SK-N-SH (cell line): ENCODE measurements around the gene ERO1A. TPM values are rescaled to one million over a fixed set of nuclear protein-coding genes. Genes with fewer than 3 reads are reported as not detected.

Experiments
- CTCF ChIA-PET: fragments of 300-600, 350-600 bp; formaldehyde crosslinking; extraction: SDS; loops from one replicate; lab custom pipeline; 2021; lab: Yijun Ruan, JAX
- POLR2A ChIA-PET: fragments of 350-600 bp; sonication (Branson Sonifier 250); formaldehyde crosslinking; extraction: SDS; loops from one replicate; lab custom pipeline; 2020; ENCODE audit warnings: antibody characterized with exemption, inconsistent platforms; lab: Yijun Ruan, JAX
- DNase-seq: peaks from one replicate; pipeline ENCODE4 v3.0.0; 2012
- H2AFZ ChIP-seq: fragments of 200-600 bp; sonication (generic); 2 replicates; pipeline ENCODE4 v1.8.1; 2016; ENCODE audit warnings: antibody characterized with exemption, mild to moderate bottlenecking, low read depth
- H3F3A ChIP-seq: fragments of 200-600 bp; sonication (generic); replicated peaks from 2 replicates; pipeline ENCODE3; 2016; ENCODE audit warnings: antibody characterized with exemption, mild to moderate bottlenecking; ENCODE audit not compliant: insufficient read depth
- H3K27ac ChIP-seq, 2 experiments: fragments of 200-500 bp in 1 of 2; fragments of 200-600 bp in 1 of 2; sonication (Bioruptor generic) in 1 of 2; sonication (generic), shearing (Covaris generic) in 1 of 2; 2 replicates each; pipeline versions ENCODE4 v1.5.1 to v1.6.1; 2014 to 2016; ENCODE audit warnings: low read depth in 2 of 2, inconsistent platforms in 1 of 2, low read length in 1 of 2, mild to moderate bottlenecking in 1 of 2, mixed read lengths in 1 of 2
- H3K27me3 ChIP-seq: fragments of 200-600 bp; sonication (generic), shearing (Covaris generic); 2 replicates; pipeline ENCODE4 v1.6.1; 2016; ENCODE audit warnings: mixed run types; ENCODE audit not compliant: insufficient read depth
- H3K36me3 ChIP-seq, 2 experiments: fragments of 200-500 bp in 1 of 2; fragments of 200-600 bp in 1 of 2; sonication (Bioruptor generic) in 1 of 2; sonication (generic) in 1 of 2; replicated peaks in 1 of 2; 2 replicates each; pipeline versions ENCODE3 to v1.5.1; 2014 to 2016; ENCODE audit warnings: low read length in 1 of 2, mild to moderate bottlenecking in 1 of 2; ENCODE audit not compliant: insufficient read depth in 2 of 2, control insufficient read depth in 1 of 2
- H3K4me1 ChIP-seq, 2 experiments: fragments of 200-500 bp in 1 of 2; fragments of 200-600 bp in 1 of 2; sonication (Bioruptor generic) in 1 of 2; sonication (generic), shearing (Covaris generic) in 1 of 2; 2 replicates each; pipeline versions ENCODE4 v1.5.1 to v1.6.1; 2014 to 2016; ENCODE audit warnings: low read depth in 1 of 2, low read length in 1 of 2, mixed run types in 1 of 2; ENCODE audit not compliant: insufficient read depth in 2 of 2, control insufficient read depth in 1 of 2
- H3K4me2 ChIP-seq: fragments of 200-600 bp; sonication (generic), shearing (Covaris generic); 2 replicates; pipeline ENCODE4 v1.6.1; 2017; ENCODE audit warnings: mixed run types
- H3K4me3 ChIP-seq, 2 experiments: fragments of 200-500 bp in 1 of 2; fragments of 200-600 bp in 1 of 2; sonication (Bioruptor generic) in 1 of 2; sonication (generic), shearing (Covaris generic) in 1 of 2; 2 replicates each; pipeline versions ENCODE4 v1.5.1 to v1.8.1; 2014 to 2016; ENCODE audit warnings: low read depth in 2 of 2, inconsistent platforms in 1 of 2, low read length in 1 of 2, mild to moderate bottlenecking in 1 of 2, mixed read lengths in 1 of 2, moderate library complexity in 1 of 2
- H3K79me2 ChIP-seq: fragments of 200-600 bp; sonication (generic); 2 replicates; pipeline ENCODE4 v1.8.1; 2017; ENCODE audit warnings: mild to moderate bottlenecking; ENCODE audit not compliant: insufficient read depth
- H3K9ac ChIP-seq: fragments of 200-600 bp; sonication (generic); 2 replicates; pipeline ENCODE4 v1.6.1; 2017; ENCODE audit warnings: mixed run types
- H3K9me2 ChIP-seq: fragments of 200-600 bp; sonication (generic); 2 replicates; pipeline ENCODE4 v1.6.1; 2017; ENCODE audit warnings: mixed run types
- H3K9me3 ChIP-seq: fragments of 200-600 bp; sonication (generic); 2 replicates; pipeline ENCODE4 v1.6.1; 2017; ENCODE audit warnings: mixed run types, mild to moderate bottlenecking, moderate library complexity
- H4K20me1 ChIP-seq: fragments of 200-600 bp; sonication (generic); 2 replicates; pipeline ENCODE4 v1.6.1; 2017; ENCODE audit warnings: mild to moderate bottlenecking, mixed run types; ENCODE audit not compliant: insufficient read depth
- ELF1 ChIP-seq: IDR thresholded peaks from 2 replicates; pipeline ENCODE4 v1.4.0; 2012
- GATA2 ChIP-seq: sonication (generic); formaldehyde crosslinking; IDR thresholded peaks from 2 replicates; pipeline ENCODE4 v1.5.0; 2020; ENCODE audit warnings: mild to moderate bottlenecking, missing genetic modification reagents
- IRF3 ChIP-seq: fragments of 150-350 bp; IDR thresholded peaks from 2 replicates; pipeline ENCODE4 v1.6.1; 2016; ENCODE audit warnings: mild to moderate bottlenecking, low read depth, low read length
- MAX ChIP-seq: IDR thresholded peaks from 2 replicates; pipeline ENCODE4 v1.4.0; 2012; ENCODE audit warnings: low read depth
- NRF1 ChIP-seq: IDR thresholded peaks from 2 replicates; pipeline ENCODE4 v1.6.1; 2012; ENCODE audit warnings: low read depth, mild to moderate bottlenecking, low read length
- RAD21 ChIP-seq: IDR thresholded peaks from 2 replicates; pipeline ENCODE4 v1.6.1; 2012; ENCODE audit warnings: mild to moderate bottlenecking, low read length
- SIN3A ChIP-seq: IDR thresholded peaks from 2 replicates; pipeline ENCODE4 v1.6.1; 2012; ENCODE audit warnings: low read depth, mild to moderate bottlenecking, low read length, moderate library complexity, borderline replicate concordance
- TCF12 ChIP-seq: IDR thresholded peaks from 2 replicates; pipeline ENCODE4 v1.4.0; 2012
- USF2 ChIP-seq: fragments of 150-350 bp; IDR thresholded peaks from 2 replicates; pipeline ENCODE4 v1.6.1; 2017; ENCODE audit warnings: antibody characterized with exemption, low read length, low read depth, borderline replicate concordance
- YY1 ChIP-seq: IDR thresholded peaks from 2 replicates; pipeline ENCODE4 v1.4.0; 2012; ENCODE audit warnings: low read depth, mild to moderate bottlenecking
- WGBS: methylation state at CpG from one replicate; pipeline ENCODE4 v1.1.6; 2017; ENCODE audit warnings: low lambda C conversion rate; 5-methylcytosine and 5-hydroxymethylcytosine counted together
- polyA plus RNA-seq, 3 experiments: library from polyadenylated mRNA; depleted of rRNA; stranded (reverse); fragments of >200 nt; gene quantifications; 2 replicates each; pipeline ENCODE4 v1.2.3, GENCODE V29; 2012

The ERO1A gene
- polyA plus RNA-seq, 1 of the 3 experiments (the other 2 are of a cell fraction) = 19.3 TPM

- TF ChIP-seq NRF1 (no peak), TCF12 (no peak)
- DNase-seq = no peak
- Histone ChIP-seq H3K9me2 (no peaks in the 10 kb centered on the region), H3K27me3 (no peaks in the 10 kb centered on the region), H3F3A (peaks cover 15% of the 10 kb centered on the region), H3K4me3 (no peak overlapping the region), H3K36me3 (no peaks in the 10 kb centered on the region), H3K9me3 (no peaks in the 10 kb centered on the region), H3K4me2 (no peak overlapping the region), H3K4me1 (peaks cover 0 to 7% of the 10 kb centered on the region in 2 experiments; a peak in 1 of 4 replicates), H2AFZ (peak overlapping the region; percentile 53; the same call in 1 of the 2 replicates), H3K27ac (no peak overlapping the region), H4K20me1 (no peaks in the 10 kb centered on the region), H3K79me2 (no peaks in the 10 kb centered on the region), H3K9ac (no peak overlapping the region)
- CTCF ChIA-PET = no interaction called here
- WGBS = 38% methylated on average over 2 of the region's 2 CpGs
- POLR2A ChIA-PET = no interaction called here
These were observed 5.4 kb upstream of the ERO1A start for GRCh38 chr14:52700701-52701172.

GRCh38 chr14:52694761-52695480 is 437 bp downstream of the ERO1A start:
- H3K27me3 ChIP-seq = no peaks in the 10 kb centered on the region
- TF ChIP-seq MAX (peak; percentile 41; the same call in 1 of the 2 replicates), USF2 (no peak), SIN3A (no peak), ELF1 (peak; percentile 13; the same call in 1 of the 2 replicates), IRF3 (no peak), GATA2 (CRISPR knock-in tag) (0 out of 2 replicates have a peak, but pooled peaks have one; percentile 25), TCF12 (no peak), YY1 (no peak), NRF1 (no peak), RAD21 (no peak)
- TF ChIP-seq, all 33 proteins: peak for 3
- POLR2A ChIA-PET = interaction anchor here (1.2 to 1.5 kb wide), 2 partner anchors 11 to 12 kb away, joined by 6 read pairs; partner anchors contain the start of gene PSMC6
- Histone ChIP-seq H3K4me2 (peak overlapping the region; percentile 77), H3K9me3 (no peaks in the 10 kb centered on the region), H3F3A (peaks cover 15% of the 10 kb centered on the region), H3K79me2 (peaks cover 52% of the 10 kb centered on the region), H3K4me1 (peaks cover 10 to 12% of the 10 kb centered on the region in 2 experiments; a peak in 3 of 4 replicates), H3K4me3 (peak overlapping the region; percentile 76 to 81), H2AFZ (peak overlapping the region; percentile 79), H3K9me2 (no peaks in the 10 kb centered on the region), H3K36me3 (no peaks in the 10 kb centered on the region), H4K20me1 (peaks cover 32% of the 10 kb centered on the region), H3K9ac (peak overlapping the region; percentile 90), H3K27ac (peak overlapping the region; percentile 78 to 87)
- WGBS = 3% methylated on average over 22 of the region's 46 CpGs
- CTCF ChIA-PET = interaction anchor here (1.2 to 1.7 kb wide), 3 partner anchors 10 to 22 kb away, joined by 3 to 5 read pairs (median 3); no protein-coding TSS in a partner anchor
- DNase-seq = peak; percentile 63
